Hepatocyte (in vitro differentiated cells): ENCODE measurements around the gene RUFY4. TPM values are rescaled to one million over a fixed set of nuclear protein-coding genes. Genes with fewer than 3 reads are reported as not detected.

ENCODE experiments used
- DNase-seq: peaks from one replicate; pipeline ENCODE4 v3.0.0-alpha.2; 2016; ENCODE audit warnings: low spot score
- H2AFZ ChIP-seq: fragments of 200-600 bp; sonication (generic); 2 replicates; pipeline ENCODE4 v1.6.0; 2016; ENCODE audit warnings: antibody characterized with exemption, mild to moderate bottlenecking
- H3K27ac ChIP-seq: fragments of 200-600 bp; sonication (generic); 2 replicates; pipeline ENCODE4 v1.5.1; 2016; ENCODE audit warnings: mild to moderate bottlenecking
- H3K27me3 ChIP-seq: fragments of 200-600 bp; sonication (generic); 2 replicates; pipeline ENCODE4 v1.6.1; 2016
- H3K36me3 ChIP-seq: fragments of 200-600 bp; sonication (generic); replicated peaks from 2 replicates; pipeline ENCODE4 v1.5.1; 2016; ENCODE audit warnings: low read depth; ENCODE audit not compliant: insufficient read depth
- H3K4me1 ChIP-seq: fragments of 200-600 bp; sonication (generic); 2 replicates; pipeline ENCODE4 v1.5.1; 2016; ENCODE audit warnings: mild to moderate bottlenecking, moderate library complexity; ENCODE audit not compliant: insufficient read depth
- H3K4me2 ChIP-seq: fragments of 200-600 bp; sonication (generic); 2 replicates; pipeline ENCODE4 v1.6.0; 2016
- H3K4me3 ChIP-seq: fragments of 200-600 bp; sonication (generic); 2 replicates; pipeline ENCODE4 v1.5.1; 2016; ENCODE audit warnings: mild to moderate bottlenecking
- H3K79me2 ChIP-seq: fragments of 200-600 bp; sonication (generic); 2 replicates; pipeline ENCODE4 v1.6.0; 2017; ENCODE audit warnings: mild to moderate bottlenecking
- H3K9me2 ChIP-seq: fragments of 200-600 bp; sonication (generic); replicated peaks from 2 replicates; pipeline ENCODE4 v1.6.0; 2017; ENCODE audit warnings: mild to moderate bottlenecking; ENCODE audit not compliant: insufficient read depth
- H3K9me3 ChIP-seq: fragments of 200-600 bp; sonication (generic); 2 replicates; pipeline ENCODE4 v1.5.1; 2016; ENCODE audit warnings: low read depth, mild to moderate bottlenecking
- H4K20me1 ChIP-seq: fragments of 200-600 bp; sonication (generic); 2 replicates; pipeline ENCODE4 v1.6.0; 2016; ENCODE audit warnings: mild to moderate bottlenecking; ENCODE audit not compliant: insufficient read depth, poor library complexity, severe bottlenecking
- CTCF ChIP-seq: fragments of 200-600 bp; sonication (generic); IDR thresholded peaks from 2 replicates; pipeline ENCODE4 v1.5.1; 2016; ENCODE audit warnings: antibody characterized with exemption, mild to moderate bottlenecking; ENCODE audit not compliant: poor library complexity
- EZH2 ChIP-seq: fragments of 200-600 bp; sonication (generic); IDR thresholded peaks from 2 replicates; pipeline ENCODE4 v1.6.1; 2016; ENCODE audit warnings: antibody characterized with exemption, mild to moderate bottlenecking, borderline replicate concordance
- EZH2phosphoT487 ChIP-seq: fragments of 200-600 bp; sonication (generic); IDR thresholded peaks from one replicate; pipeline ENCODE4 v1.6.1; 2018; ENCODE audit warnings: antibody characterized with exemption, mild to moderate bottlenecking, low read depth, moderate library complexity; ENCODE audit not compliant: unreplicated experiment, severe bottlenecking
- WGBS: methylation state at CpG from one replicate; pipeline ENCODE4 v1.1.6; 2016; ENCODE audit warnings: low lambda C conversion rate; ENCODE audit errors: missing lambda C conversion rate; 5-methylcytosine and 5-hydroxymethylcytosine counted together
- polyA plus RNA-seq: library from polyadenylated mRNA; unstranded; fragments of >200 nt; fragmentation: Nextera tagmentation; extraction: Ambion mirVana; gene quantifications from 2 replicates; pipeline ENCODE4 v1.2.1, GENCODE V29; 2016
- total RNA-seq: library from RNA; depleted of rRNA; stranded (reverse); fragments of >200 nt; gene quantifications from 2 replicates; pipeline ENCODE4 v1.2.3, GENCODE V29; 2014

Gene RUFY4
- total and polyA plus RNA-seq, 2 experiments from 2014 or later, result 0.10 to 1.5 TPM

GRCh38 chr2:218067523-218067922, 1.5 kb upstream of the RUFY4 start:
- TF ChIP-seq EZH2phosphoT487 (no peak), CTCF (no peak), EZH2 (no peak)
- Histone ChIP-seq H2AFZ (no peak overlapping the region), H3K79me2 (no peaks in the 10 kb centered on the region), H3K27me3 (no peaks in the 10 kb centered on the region), H3K9me2 (no peaks in the 10 kb centered on the region), H3K4me1 (no peaks in the 10 kb centered on the region), H3K9me3 (no peaks in the 10 kb centered on the region), H4K20me1 (no peaks in the 10 kb centered on the region), H3K4me3 (no peak overlapping the region), H3K4me2 (no peak overlapping the region), H3K27ac (no peak overlapping the region), H3K36me3 (no peaks in the 10 kb centered on the region)
- no peak for DNase-seq
- 83% methylated on average over 4 of the region's 4 CpGs for WGBS

- Histone ChIP-seq H3K9me3 (no peaks in the 10 kb centered on the region), H3K4me2 (no peak overlapping the region), H3K27ac (no peak overlapping the region), H3K36me3 (no peaks in the 10 kb centered on the region), H2AFZ (no peak overlapping the region), H4K20me1 (no peaks in the 10 kb centered on the region), H3K79me2 (no peaks in the 10 kb centered on the region), H3K4me1 (no peaks in the 10 kb centered on the region), H3K9me2 (no peaks in the 10 kb centered on the region), H3K27me3 (no peaks in the 10 kb centered on the region), H3K4me3 (no peak overlapping the region)
- no peak for DNase-seq
- TF ChIP-seq CTCF (no peak), EZH2 (no peak), EZH2phosphoT487 (no peak)
- 87% methylated on average over 7 of the region's 9 CpGs for WGBS
Observed at GRCh38 chr2:218069606-218070300, 700 bp downstream of the RUFY4 start.

GRCh38 chr2:218070587-218070986, 1.5 kb downstream of the RUFY4 start:
- no peaks in the 10 kb centered on the region for H3K4me1 ChIP-seq
- DNase-seq, result no peak
- no peak overlapping the region for H3K4me3 ChIP-seq
- H3K36me3 ChIP-seq, result no peaks in the 10 kb centered on the region
- no peak overlapping the region for H2AFZ ChIP-seq
- H3K27ac ChIP-seq, result no peak overlapping the region
- no peak overlapping the region for H3K4me2 ChIP-seq
- H3K79me2 ChIP-seq, result no peaks in the 10 kb centered on the region
- H3K9me2 ChIP-seq, result no peaks in the 10 kb centered on the region
- 77% methylated on average over 4 of the region's 4 CpGs for WGBS
- no peaks in the 10 kb centered on the region for H4K20me1 ChIP-seq
- H3K27me3 ChIP-seq, result no peaks in the 10 kb centered on the region
- H3K9me3 ChIP-seq, result no peaks in the 10 kb centered on the region
- TF ChIP-seq EZH2phosphoT487 (no peak), EZH2 (no peak), CTCF (no peak)
